Epidermal melanocyte (primary cell): Measurements from ENCODE around the gene EYA2.

ENCODE experiments used
- DNase-seq: peaks from one replicate; pipeline ENCODE4 v3.0.0; 2011; ENCODE audit warnings: low spot score; ENCODE audit not compliant: insufficient read length

The EYA2 gene

GRCh38 chr20:47061549-47061948 is 166.9 kb downstream of the EYA2 start:
- no peak for DNase-seq

DNA sequence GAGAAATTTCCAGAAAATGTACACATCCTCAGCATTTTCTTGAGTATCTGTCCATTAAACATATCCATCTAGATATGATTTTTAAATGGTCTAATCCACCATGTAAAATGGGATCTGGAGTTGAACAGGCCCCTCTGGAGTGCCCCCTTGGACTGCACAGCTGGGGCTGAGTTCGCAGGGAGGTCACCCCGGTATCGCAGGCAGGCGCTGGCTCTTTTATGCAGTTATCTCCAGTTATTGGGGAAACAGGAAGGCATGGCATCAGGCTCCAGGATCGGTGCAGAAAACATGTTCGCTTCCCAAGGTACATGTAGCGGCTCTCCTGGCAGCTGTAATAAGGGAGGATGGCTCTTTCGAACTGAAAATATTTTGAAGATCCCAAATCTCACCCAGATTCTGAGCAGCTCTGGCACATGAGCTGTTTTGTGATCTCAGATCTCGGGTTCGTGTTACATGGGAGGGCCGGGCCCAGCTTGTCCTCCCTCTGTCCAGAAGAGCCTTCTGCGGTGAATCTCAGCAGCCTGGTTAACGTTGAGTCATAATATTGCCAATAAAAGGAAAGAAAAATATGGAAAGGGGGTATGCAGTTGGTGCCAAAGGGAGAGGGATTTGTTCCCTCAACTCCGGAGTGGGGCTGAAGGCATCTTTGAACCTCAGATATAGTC is 167.7 kb downstream of the EYA2 start:
- no peak for DNase-seq

DNA sequence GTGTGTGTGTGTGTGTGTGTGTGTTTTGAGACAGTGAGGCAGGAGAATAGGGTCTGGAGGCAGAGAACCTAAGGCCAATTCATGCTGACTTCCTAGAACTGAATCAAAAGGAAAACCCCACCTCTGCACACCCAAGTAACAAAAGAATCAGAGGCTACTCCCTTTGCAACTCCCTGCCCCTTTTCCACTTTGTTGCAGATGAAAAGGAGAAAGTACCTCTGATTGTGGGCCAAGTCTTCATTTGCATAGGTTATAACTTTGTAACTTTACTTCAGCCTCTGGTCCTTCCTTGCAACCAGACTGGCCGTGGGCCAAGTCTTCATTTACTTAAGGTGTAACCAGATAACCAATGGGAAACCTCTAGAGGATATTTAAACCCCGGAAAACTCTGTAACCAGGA is 168.8 kb downstream of the EYA2 start:
- no peak for DNase-seq

GRCh38 chr20:47063808-47064207 is 169.2 kb downstream of the EYA2 start:
- no peak for DNase-seq

DNA sequence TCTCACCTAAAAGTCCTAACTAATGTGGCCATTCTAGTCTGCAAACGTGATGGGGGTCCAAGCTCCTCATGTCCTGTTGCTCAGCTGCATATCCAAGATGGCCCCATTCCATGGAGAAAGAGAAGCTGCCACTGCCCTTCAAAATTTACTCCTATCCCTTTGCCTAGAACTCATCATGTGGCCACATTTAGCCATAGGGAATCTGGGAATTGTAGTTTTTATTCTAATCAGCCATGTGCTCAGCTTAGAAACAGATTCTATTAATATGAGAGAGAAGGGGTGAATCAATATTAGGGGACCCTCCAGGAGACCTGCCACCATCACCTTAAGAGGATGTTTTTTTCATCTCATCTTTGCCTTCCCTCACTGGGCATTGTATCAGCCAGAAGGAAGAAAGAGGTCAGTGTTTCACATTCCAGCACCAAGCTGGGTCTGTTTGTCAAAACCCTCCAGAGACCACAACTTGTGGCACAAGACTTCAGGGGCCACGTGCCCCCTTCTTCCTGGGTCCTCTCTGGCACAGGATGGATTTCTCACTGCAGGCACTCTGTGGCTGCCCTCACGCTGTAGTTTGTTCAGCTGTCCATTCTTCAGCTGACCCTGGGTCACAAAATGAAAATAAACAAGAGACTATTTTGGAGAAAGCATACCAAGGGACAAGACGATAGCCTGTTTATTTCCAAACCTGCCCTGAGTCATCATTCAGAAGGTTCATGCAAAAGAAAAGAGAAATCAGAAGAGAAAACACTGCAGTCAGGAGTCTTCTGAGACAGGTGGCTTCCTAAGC is 172.0 kb downstream of the EYA2 start:
- DNase-seq, result no peak

DNA sequence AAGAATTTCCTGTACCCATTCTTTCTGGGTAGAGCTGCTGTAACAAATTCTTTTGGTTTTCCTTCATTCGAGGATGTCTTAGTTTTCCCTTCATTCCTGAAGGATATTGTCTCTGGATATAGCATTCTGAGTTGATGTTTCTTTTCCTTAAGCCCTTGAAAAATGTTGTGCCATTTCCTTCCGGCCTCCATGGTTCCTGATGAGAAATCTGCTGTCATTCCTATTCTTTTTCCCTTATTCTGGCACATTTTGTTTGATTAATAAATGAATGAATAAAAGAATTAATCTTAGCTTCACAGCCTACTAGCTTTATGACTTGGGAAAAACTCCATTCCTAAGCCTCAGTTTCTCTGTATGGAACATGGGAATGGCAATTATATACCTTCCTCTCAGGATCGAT is 173.1 kb downstream of the EYA2 start:
- no peak for DNase-seq

GRCh38 chr20:47070176-47070575 is 175.5 kb downstream of the EYA2 start:
- no peak for DNase-seq

GRCh38 chr20:47071646-47072185 is 177.1 kb downstream of the EYA2 start:
- DNase-seq, result no peak

DNA sequence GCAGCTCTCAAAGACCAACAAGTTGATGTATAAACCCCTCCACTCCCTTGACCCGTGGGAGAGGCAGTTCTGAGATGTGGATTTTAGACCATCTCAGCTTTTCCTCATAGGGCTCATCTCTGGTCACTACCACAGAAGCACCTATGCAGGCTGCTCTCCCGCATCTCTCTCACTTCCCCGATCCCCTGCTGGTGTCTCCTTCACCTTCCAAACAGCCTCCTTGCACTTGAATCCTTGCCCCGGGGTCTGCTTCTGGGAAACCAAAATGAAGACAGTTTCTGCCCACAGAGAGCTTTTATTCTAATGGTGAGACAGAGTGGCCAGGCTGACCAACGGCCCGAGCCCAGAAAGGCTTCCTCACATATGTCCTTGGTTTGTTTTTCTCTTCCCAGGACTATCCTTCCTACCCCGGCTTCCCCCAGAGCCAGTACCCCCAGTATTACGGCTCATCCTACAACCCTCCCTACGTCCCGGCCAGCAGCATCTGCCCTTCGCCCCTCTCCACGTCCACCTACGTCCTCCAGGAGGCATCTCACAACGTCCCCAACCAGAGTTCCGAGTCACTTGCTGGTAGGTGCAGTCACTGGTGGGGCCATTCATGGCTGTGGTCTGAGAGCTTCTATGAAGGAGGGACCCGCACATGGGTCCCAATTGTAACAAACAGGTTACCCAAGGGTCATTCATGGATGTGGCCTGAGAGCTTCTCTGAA is 179.3 kb downstream of the EYA2 start:
- DNase-seq, result no peak

DNA sequence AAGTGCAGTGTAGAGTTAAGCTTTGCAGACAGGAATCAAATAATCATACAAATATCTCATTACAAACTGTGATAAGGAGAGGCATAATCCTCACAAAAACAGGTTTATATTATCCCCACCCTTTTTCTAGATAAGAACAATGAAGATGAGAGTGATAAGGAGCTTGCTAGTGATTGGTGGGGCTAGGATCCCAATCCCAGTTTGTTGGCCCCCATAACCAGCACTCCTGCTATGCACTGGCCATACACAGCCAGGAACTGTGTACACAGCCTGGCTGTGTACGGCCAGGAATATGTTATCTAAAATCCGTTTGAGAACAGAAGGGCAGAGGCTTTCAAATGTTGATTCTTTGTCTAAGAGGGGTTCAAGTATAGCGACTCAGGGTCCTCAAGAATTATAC is 180.6 kb downstream of the EYA2 start:
- DNase-seq, result no peak

GRCh38 chr20:47079047-47079446 is 184.4 kb downstream of the EYA2 start:
- no peak for DNase-seq

DNA sequence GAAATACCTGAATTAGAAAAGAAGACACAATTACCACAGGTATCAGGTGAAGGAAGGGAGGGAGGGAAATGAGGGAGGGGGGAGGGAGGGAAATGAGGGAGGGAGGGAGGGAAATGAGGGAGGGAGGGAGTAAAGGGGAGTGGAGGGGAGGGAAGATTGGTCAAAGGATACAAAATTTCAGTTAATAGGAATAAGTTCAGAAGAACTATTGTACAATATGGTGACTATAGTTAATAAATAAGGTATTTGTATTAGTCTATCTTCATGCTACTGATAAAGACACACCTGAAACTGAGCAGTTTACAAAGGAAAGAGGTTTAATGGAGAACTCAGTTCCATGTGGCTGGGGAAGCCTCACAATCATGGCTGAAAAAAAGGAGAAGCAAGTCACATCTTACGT is 185.7 kb downstream of the EYA2 start:
- DNase-seq, result no peak

DNA sequence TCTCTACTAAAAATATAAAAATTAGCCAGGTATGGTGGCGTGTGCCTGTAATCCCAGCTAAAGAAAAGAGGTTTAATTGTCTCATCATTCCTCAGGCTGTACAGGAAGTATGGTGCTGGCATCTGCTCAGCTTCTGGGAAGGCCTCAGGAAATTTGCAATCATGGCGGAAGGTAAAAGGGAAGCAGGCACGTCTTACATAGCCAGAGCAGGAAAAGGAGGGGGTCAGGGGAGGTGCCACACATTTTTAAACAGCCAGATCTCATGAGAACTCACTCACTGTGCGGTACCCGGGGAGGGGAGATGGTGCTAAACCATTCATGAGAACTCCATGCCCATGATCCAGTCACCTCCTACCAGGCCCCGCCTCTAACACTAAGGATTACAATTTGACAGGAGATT is 191.7 kb downstream of the EYA2 start:
- no peak for DNase-seq

GRCh38 chr20:47088335-47088734 is 193.7 kb downstream of the EYA2 start:
- no peak for DNase-seq

DNA sequence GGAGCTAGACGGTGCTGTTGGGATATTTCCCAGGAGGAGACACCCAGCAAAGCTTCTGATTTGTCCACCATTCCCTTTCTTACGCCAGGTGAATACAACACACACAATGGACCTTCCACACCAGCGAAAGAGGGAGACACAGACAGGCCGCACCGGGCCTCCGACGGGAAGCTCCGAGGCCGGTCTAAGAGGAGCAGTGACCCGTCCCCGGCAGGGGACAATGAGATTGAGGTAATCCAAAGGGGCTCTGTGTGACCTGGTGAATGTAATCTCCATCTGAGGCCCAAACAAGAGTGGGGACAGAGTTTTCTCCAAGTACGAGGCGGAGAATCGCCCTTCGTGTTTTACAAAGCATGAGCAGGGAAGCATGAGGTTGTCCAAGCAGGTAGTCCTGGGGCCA is 194.5 kb downstream of the EYA2 start:
- DNase-seq, result no peak

GRCh38 chr20:47090835-47091234 is 196.2 kb downstream of the EYA2 start:
- no peak for DNase-seq

DNA sequence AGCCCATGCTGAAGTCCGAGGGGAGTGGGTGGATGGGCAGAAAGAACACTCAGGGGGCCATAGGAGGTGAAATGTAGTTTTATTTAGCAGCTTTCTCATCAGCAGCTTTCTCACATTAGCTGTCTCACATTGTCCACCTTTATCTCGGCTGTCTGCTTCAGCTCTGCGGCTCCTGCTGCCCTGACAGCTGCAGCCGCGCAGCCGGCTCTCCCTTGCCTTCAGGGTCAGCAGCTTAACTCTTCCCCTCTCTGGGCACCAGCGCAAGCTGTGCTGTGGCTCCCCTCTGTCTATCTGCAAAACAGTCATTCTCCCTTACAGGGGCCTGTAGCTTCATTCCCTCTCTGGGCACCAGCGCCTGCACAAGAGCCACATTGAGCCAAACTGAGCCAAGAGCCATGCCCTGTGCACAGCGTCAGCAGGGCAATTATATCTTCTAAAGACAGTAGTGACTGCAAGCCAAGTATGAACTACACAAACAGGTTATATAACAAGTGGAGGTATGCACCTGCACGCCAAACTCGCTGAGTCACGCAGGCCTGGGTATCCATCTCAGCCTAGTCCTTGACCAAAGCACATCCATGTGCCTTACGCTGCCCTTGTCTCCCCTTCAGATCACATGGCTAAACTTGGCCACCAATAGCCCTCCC is 198.8 kb downstream of the EYA2 start:
- no peak for DNase-seq

- no peak for DNase-seq
Measured at GRCh38 chr20:47095690-47096089, 201.0 kb downstream of the EYA2 start.

DNA sequence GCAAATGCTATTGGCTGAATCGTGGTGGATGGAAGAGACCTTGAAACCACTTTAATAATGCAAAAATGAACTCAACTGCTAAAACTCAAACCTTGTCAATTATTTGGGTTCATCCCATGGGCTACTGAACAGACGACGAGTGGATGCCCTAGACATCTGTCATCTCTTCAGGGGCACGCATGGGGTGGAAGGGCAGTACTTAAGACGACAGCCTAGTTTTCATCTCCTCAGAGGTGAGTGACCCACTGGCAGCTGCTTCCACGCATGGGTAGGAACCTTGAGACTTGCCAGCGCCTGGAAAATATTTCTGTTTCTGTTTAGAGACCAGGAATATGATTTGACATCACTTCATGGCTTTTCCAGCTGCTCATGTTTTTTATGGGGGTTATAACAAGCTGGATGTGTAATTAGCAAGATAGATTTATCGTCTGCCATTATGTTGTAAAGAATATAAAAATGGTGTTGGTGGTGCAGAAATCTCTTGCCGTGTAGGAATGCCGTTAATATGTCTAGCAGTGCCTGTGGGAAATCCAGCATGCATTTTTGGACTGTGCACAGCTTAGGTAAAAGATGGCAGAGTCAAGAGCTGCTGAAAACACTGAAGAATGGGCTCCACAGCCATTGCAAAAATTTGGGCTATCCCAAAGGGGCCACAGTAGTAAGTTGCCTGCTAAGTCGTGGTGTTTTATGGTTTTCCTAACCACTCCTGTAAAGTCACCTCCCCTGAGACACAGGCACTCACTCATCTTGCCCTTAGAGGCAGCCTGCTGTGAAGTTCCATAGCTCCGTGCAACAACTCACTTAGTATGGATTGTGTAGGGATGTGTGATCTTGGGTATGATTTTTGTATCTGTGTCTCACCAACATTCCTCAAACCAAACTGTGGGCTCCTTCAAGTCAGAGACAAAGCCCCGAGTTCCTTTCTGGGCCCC is 203.3 kb downstream of the EYA2 start:
- DNase-seq, result no peak

GRCh38 chr20:47099093-47099492 is 204.4 kb downstream of the EYA2 start:
- no peak for DNase-seq
